ENCODE results near the gene CHI3L1.

The CHI3L1 gene

GRCh38 chr1:203136409-203137042, 50.0 kb downstream of the CHI3L1 start:
- ATAC-seq (replicated peaks; ENCODE audit: extremely low read depth, poor library complexity, severe bottlenecking) = no peak
- H3K9me3 Mint-ChIP-seq = no peaks in the 10 kb centered on the region
- H3K36me3 Mint-ChIP-seq (ENCODE audit: insufficient read depth) = no peaks in the 10 kb centered on the region
- no peak overlapping the region for H3K4me3 Mint-ChIP-seq
- H3K27me3 Mint-ChIP-seq = peaks cover 6% of the 10 kb centered on the region
- DNase-seq (ENCODE audit: low spot score in 2 of 2) = no peak
- peaks cover 6% of the 10 kb centered on the region for H3K4me1 Mint-ChIP-seq
- H3K27ac Mint-ChIP-seq (ENCODE audit: low read depth) = no peak overlapping the region

GRCh38 chr1:203135636-203136305, 50.7 kb downstream of the CHI3L1 start:
- H3K27me3 Mint-ChIP-seq = peaks cover 10% of the 10 kb centered on the region
- no peak overlapping the region for H3K27ac Mint-ChIP-seq (ENCODE audit: low read depth)
- DNase-seq (ENCODE audit: low spot score in 2 of 2) (no peak), ATAC-seq (replicated peaks; ENCODE audit: extremely low read depth, poor library complexity, severe bottlenecking) (no peak)
- H3K4me1 Mint-ChIP-seq = peaks cover 6% of the 10 kb centered on the region
- H3K9me3 Mint-ChIP-seq = no peaks in the 10 kb centered on the region
- H3K4me3 Mint-ChIP-seq = no peak overlapping the region
- no peaks in the 10 kb centered on the region for H3K36me3 Mint-ChIP-seq (ENCODE audit: insufficient read depth)

- Mint-ChIP-seq H3K4me3 (no peak overlapping the region), H3K27ac (ENCODE audit: low read depth) (no peak overlapping the region), H3K9me3 (no peaks in the 10 kb centered on the region), H3K4me1 (peaks cover 6% of the 10 kb centered on the region), H3K36me3 (ENCODE audit: insufficient read depth) (no peaks in the 10 kb centered on the region), H3K27me3 (peaks cover 26% of the 10 kb centered on the region)
- ATAC-seq (replicated peaks; ENCODE audit: extremely low read depth, poor library complexity, severe bottlenecking) (no peak), DNase-seq (ENCODE audit: low spot score in 2 of 2) (no peak)
Observed at GRCh38 chr1:203133970-203134725, 52.4 kb downstream of the CHI3L1 start.

- Mint-ChIP-seq H3K4me3 (no peak overlapping the region), H3K9me3 (no peaks in the 10 kb centered on the region), H3K36me3 (ENCODE audit: insufficient read depth) (no peaks in the 10 kb centered on the region), H3K27ac (ENCODE audit: low read depth) (no peak overlapping the region), H3K27me3 (peaks cover 51% of the 10 kb centered on the region), H3K4me1 (peaks cover 18% of the 10 kb centered on the region)
- ATAC-seq (replicated peaks; ENCODE audit: extremely low read depth, poor library complexity, severe bottlenecking) (no peak), DNase-seq (ENCODE audit: low spot score in 2 of 2) (no peak)
Observed at GRCh38 chr1:203131548-203132200, 54.8 kb downstream of the CHI3L1 start.

- Mint-ChIP-seq H3K27me3 (peaks cover 63% of the 10 kb centered on the region), H3K4me1 (peaks cover 14% of the 10 kb centered on the region)
- no peak for DNase-seq (ENCODE audit: low spot score in 2 of 2)
Observed at GRCh38 chr1:203130358-203130985, 56.0 kb downstream of the CHI3L1 start.

GRCh38 chr1:203129501-203130231, 56.8 kb downstream of the CHI3L1 start:
- Mint-ChIP-seq H3K9me3 (no peaks in the 10 kb centered on the region), H3K27me3 (peaks cover 71% of the 10 kb centered on the region), H3K4me3 (no peak overlapping the region), H3K27ac (ENCODE audit: low read depth) (no peak overlapping the region), H3K36me3 (ENCODE audit: insufficient read depth) (no peaks in the 10 kb centered on the region), H3K4me1 (peaks cover 14% of the 10 kb centered on the region)
- DNase-seq (ENCODE audit: low spot score in 2 of 2) (no peak), ATAC-seq (replicated peaks; ENCODE audit: extremely low read depth, poor library complexity, severe bottlenecking) (no peak)

More at GRCh38 chr1:203130358-203130985, 56.0 kb downstream of the CHI3L1 start:
- no peak for ATAC-seq (replicated peaks; ENCODE audit: extremely low read depth, poor library complexity, severe bottlenecking)
- Mint-ChIP-seq H3K4me3 (no peak overlapping the region), H3K9me3 (no peaks in the 10 kb centered on the region), H3K36me3 (ENCODE audit: insufficient read depth) (no peaks in the 10 kb centered on the region), H3K27ac (ENCODE audit: low read depth) (no peak overlapping the region)

Data from central memory CD8-positive, alpha-beta T cell (primary cell).